Transverse colon (tissue), 4 donors: ENCODE results near the gene CNTNAP2.

Experiments used
- POLR2A ChIP-seq: fragments of 450-650 bp; IDR thresholded peaks from one replicate; pipeline ENCODE4 v1.6.1; 2016; ENCODE audit warnings: antibody characterized with exemption, mild to moderate bottlenecking, moderate library complexity
- POLR2AphosphoS5 ChIP-seq, 3 donors: sonication (generic); formaldehyde crosslinking; IDR thresholded peaks; one replicate each; pipeline ENCODE4 v1.6.1; 2016; ENCODE audit warnings: antibody characterized with exemption in 3 of 3
- TF ChIP-seq, protein P1 (sequence below), 5 experiments: fragments of 200-600 bp in 3 of 5; fragments of 450-650 bp in 2 of 5; sonication (generic) in 3 of 5; IDR thresholded peaks; 1 replicate in 2 of 5; 2 replicates in 3 of 5; pipeline ENCODE4 v1.5.1; 2016 to 2017; ENCODE audit warnings: antibody characterized with exemption in 5 of 5, inconsistent platforms in 3 of 5, mild to moderate bottlenecking in 2 of 5, moderate library complexity in 1 of 5

DNA sequence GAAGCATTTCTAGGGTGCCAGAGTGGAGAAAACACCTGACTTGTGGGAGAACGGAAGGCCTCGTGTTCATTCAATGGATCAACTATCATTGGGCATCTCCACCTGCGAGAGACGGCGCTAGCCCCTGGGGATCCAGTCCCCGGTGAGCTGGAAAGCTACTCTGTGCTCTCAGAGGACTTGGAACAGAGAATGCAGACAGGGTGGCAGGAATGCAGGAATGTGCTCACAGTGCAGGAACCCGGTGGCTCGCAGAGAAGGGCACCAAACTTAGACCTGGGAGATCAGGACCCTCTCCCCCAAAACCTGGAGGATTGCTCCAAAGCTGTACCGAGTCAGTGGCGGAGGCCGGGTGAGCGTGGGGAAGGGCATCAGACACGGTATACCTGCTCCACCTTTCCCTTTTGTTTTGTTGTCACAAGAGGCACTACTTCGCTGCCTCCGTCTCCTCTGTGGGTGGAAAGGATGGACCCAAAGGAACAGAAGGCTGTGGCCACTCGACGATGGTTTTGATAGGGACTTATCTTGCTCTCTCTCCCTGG, 1905.0 kb downstream of the CNTNAP2 start:
- TF ChIP-seq POLR2AphosphoS5 (IDR thresholded peaks at IDR 0.05) (no peak), POLR2A (no peak)
- TF ChIP-seq, protein P1, sequence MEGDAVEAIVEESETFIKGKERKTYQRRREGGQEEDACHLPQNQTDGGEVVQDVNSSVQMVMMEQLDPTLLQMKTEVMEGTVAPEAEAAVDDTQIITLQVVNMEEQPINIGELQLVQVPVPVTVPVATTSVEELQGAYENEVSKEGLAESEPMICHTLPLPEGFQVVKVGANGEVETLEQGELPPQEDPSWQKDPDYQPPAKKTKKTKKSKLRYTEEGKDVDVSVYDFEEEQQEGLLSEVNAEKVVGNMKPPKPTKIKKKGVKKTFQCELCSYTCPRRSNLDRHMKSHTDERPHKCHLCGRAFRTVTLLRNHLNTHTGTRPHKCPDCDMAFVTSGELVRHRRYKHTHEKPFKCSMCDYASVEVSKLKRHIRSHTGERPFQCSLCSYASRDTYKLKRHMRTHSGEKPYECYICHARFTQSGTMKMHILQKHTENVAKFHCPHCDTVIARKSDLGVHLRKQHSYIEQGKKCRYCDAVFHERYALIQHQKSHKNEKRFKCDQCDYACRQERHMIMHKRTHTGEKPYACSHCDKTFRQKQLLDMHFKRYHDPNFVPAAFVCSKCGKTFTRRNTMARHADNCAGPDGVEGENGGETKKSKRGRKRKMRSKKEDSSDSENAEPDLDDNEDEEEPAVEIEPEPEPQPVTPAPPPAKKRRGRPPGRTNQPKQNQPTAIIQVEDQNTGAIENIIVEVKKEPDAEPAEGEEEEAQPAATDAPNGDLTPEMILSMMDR (IDR thresholded peaks at IDR 0.05): no peak
